SU-DHL-6 (cell line): Measurements from ENCODE around the gene GDI2.

ENCODE experiments used
- CTCF ChIP-seq: fragments of 200-600 bp; sonication (generic); IDR thresholded peaks from one replicate; pipeline ENCODE4 v1.5.1; 2017; ENCODE audit warnings: antibody characterized with exemption, mild to moderate bottlenecking, low read length, moderate library complexity; ENCODE audit not compliant: insufficient read depth, poor library complexity, severe bottlenecking
- EZH2phosphoT487 ChIP-seq: fragments of 200-600 bp; sonication (generic), shearing (Covaris generic); conservative IDR thresholded peaks from 2 replicates; pipeline ENCODE4 v1.6.1; 2018; ENCODE audit warnings: mild to moderate bottlenecking, antibody characterized with exemption, low read length, moderate library complexity, mixed read lengths

- TF ChIP-seq CTCF, result no peak
- TF ChIP-seq EZH2phosphoT487, result no peak
These were observed 19.7 kb upstream of the GDI2 start for GRCh38 chr10:5832946-5833345.
